Liver (tissue), 3 donors: Measurements from ENCODE around the gene PDE4B.

Experiments
- JUND ChIP-seq, 2 donors: IDR thresholded peaks; 2 replicates each; pipeline ENCODE4 v1.6.1; 2016; ENCODE audit warnings: antibody characterized with exemption in 2 of 2
- RAD21 ChIP-seq, 2 donors: IDR thresholded peaks; 2 replicates each; pipeline ENCODE4 v1.6.1; 2016; ENCODE audit warnings: antibody characterized with exemption in 2 of 2, mild to moderate bottlenecking in 2 of 2
- YY1 ChIP-seq: IDR thresholded peaks from 2 replicates; pipeline ENCODE4 v1.6.1; 2016; ENCODE audit warnings: antibody characterized with exemption, mild to moderate bottlenecking
- TF ChIP-seq, protein P1 (sequence below): IDR thresholded peaks from 2 replicates; pipeline ENCODE4 v1.6.1; 2016; ENCODE audit warnings: antibody characterized with exemption
- TF ChIP-seq, protein P2 (sequence below): fragments of 150-350 bp; IDR thresholded peaks from 2 replicates; pipeline ENCODE4 v1.5.1; 2017; ENCODE audit warnings: improper control_type of control experiment, low read depth, low read length; ENCODE audit not compliant: missing input control
- TF ChIP-seq, protein P3 (sequence below): IDR thresholded peaks from 2 replicates; pipeline ENCODE4 v1.6.1; 2016; ENCODE audit warnings: antibody characterized with exemption
- TF ChIP-seq, protein P4 (sequence below): IDR thresholded peaks from 2 replicates; pipeline ENCODE4 v1.6.1; 2016; ENCODE audit warnings: antibody characterized with exemption, mild to moderate bottlenecking
- donor health status: healthy.
- donor health status: healthy.

DNA sequence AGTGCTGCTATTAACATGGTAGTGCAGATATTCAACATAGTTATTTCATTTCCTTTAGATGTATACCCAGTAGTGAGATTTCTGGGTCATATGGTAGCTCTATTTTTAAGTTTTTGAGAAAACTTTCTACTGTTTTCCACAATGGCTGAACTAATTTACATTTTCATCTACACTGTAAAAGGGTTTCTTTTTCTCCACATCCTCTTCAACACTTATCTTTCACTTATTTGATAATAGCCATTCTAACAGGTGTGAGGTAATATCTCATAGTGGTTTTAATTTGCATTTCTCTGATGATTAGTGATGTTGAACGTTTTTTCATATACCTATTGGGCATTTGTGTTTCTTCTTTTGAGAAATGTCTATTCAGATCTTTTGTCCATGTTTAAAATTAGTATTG lies 149.8 kb downstream of the PDE4B start:
- TF ChIP-seq, protein P1, sequence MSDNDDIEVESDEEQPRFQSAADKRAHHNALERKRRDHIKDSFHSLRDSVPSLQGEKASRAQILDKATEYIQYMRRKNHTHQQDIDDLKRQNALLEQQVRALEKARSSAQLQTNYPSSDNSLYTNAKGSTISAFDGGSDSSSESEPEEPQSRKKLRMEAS = no peak
- TF ChIP-seq YY1 = no peak
- TF ChIP-seq, protein P2, sequence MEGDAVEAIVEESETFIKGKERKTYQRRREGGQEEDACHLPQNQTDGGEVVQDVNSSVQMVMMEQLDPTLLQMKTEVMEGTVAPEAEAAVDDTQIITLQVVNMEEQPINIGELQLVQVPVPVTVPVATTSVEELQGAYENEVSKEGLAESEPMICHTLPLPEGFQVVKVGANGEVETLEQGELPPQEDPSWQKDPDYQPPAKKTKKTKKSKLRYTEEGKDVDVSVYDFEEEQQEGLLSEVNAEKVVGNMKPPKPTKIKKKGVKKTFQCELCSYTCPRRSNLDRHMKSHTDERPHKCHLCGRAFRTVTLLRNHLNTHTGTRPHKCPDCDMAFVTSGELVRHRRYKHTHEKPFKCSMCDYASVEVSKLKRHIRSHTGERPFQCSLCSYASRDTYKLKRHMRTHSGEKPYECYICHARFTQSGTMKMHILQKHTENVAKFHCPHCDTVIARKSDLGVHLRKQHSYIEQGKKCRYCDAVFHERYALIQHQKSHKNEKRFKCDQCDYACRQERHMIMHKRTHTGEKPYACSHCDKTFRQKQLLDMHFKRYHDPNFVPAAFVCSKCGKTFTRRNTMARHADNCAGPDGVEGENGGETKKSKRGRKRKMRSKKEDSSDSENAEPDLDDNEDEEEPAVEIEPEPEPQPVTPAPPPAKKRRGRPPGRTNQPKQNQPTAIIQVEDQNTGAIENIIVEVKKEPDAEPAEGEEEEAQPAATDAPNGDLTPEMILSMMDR = no peak
- no peak for TF ChIP-seq JUND (IDR thresholded peaks at IDR 0.05)
- TF ChIP-seq, protein P3, sequence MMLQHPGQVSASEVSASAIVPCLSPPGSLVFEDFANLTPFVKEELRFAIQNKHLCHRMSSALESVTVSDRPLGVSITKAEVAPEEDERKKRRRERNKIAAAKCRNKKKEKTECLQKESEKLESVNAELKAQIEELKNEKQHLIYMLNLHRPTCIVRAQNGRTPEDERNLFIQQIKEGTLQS = no peak
- TF ChIP-seq RAD21 (IDR thresholded peaks at IDR 0.05) = no peak
- TF ChIP-seq, protein P4, sequence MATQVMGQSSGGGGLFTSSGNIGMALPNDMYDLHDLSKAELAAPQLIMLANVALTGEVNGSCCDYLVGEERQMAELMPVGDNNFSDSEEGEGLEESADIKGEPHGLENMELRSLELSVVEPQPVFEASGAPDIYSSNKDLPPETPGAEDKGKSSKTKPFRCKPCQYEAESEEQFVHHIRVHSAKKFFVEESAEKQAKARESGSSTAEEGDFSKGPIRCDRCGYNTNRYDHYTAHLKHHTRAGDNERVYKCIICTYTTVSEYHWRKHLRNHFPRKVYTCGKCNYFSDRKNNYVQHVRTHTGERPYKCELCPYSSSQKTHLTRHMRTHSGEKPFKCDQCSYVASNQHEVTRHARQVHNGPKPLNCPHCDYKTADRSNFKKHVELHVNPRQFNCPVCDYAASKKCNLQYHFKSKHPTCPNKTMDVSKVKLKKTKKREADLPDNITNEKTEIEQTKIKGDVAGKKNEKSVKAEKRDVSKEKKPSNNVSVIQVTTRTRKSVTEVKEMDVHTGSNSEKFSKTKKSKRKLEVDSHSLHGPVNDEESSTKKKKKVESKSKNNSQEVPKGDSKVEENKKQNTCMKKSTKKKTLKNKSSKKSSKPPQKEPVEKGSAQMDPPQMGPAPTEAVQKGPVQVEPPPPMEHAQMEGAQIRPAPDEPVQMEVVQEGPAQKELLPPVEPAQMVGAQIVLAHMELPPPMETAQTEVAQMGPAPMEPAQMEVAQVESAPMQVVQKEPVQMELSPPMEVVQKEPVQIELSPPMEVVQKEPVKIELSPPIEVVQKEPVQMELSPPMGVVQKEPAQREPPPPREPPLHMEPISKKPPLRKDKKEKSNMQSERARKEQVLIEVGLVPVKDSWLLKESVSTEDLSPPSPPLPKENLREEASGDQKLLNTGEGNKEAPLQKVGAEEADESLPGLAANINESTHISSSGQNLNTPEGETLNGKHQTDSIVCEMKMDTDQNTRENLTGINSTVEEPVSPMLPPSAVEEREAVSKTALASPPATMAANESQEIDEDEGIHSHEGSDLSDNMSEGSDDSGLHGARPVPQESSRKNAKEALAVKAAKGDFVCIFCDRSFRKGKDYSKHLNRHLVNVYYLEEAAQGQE = no peak
